Trophoblast cell (in vitro differentiated cells and primary cell): ENCODE results near the gene CFAP221.

Experiments
- DNase-seq, 2 donors: peaks; one replicate each; pipeline ENCODE4 v3.0.0-alpha.2; 2016
- H2AFZ ChIP-seq: 2 replicates; pipeline ENCODE4 v1.6.1; 2013; ENCODE audit warnings: low read length, moderate library complexity, mild to moderate bottlenecking; ENCODE audit not compliant: insufficient read depth, poor library complexity
- H2AK5ac ChIP-seq: 2 replicates; pipeline ENCODE4 v1.6.1; 2013; ENCODE audit warnings: mild to moderate bottlenecking, low read length
- H2BK120ac ChIP-seq: 2 replicates; pipeline ENCODE4 v1.6.1; 2013; ENCODE audit warnings: low read length, mild to moderate bottlenecking, moderate library complexity; ENCODE audit not compliant: insufficient read depth, poor library complexity
- H2BK12ac ChIP-seq: 2 replicates; pipeline ENCODE4 v1.6.1; 2013; ENCODE audit warnings: mild to moderate bottlenecking, low read length, moderate library complexity
- H2BK5ac ChIP-seq: 2 replicates; pipeline ENCODE4 v1.6.1; 2013; ENCODE audit warnings: low read length, low read depth, moderate library complexity, mild to moderate bottlenecking; ENCODE audit not compliant: poor library complexity
- H3K14ac ChIP-seq: 2 replicates; pipeline ENCODE4 v1.6.1; 2013; ENCODE audit warnings: mild to moderate bottlenecking, low read length
- H3K18ac ChIP-seq: 2 replicates; pipeline ENCODE4 v1.6.1; 2013; ENCODE audit warnings: mild to moderate bottlenecking, low read length
- H3K23ac ChIP-seq: 2 replicates; pipeline ENCODE4 v1.6.1; 2013; ENCODE audit warnings: low read length
- H3K27ac ChIP-seq: 2 replicates; pipeline ENCODE4 v1.5.1; 2013; ENCODE audit warnings: low read depth, mild to moderate bottlenecking, inconsistent platforms, low read length, moderate library complexity
- H3K27me3 ChIP-seq: 2 replicates; pipeline ENCODE4 v1.6.1; 2013; ENCODE audit warnings: inconsistent platforms, mild to moderate bottlenecking, low read length, moderate library complexity; ENCODE audit not compliant: insufficient read depth
- H3K36me3 ChIP-seq, 2 experiments: 1 replicate in 1 of 2; 2 replicates in 1 of 2; pipeline ENCODE4 v1.6.1; 2013; ENCODE audit warnings: low read length in 2 of 2, mild to moderate bottlenecking in 2 of 2, moderate library complexity in 1 of 2; ENCODE audit not compliant: insufficient read depth in 2 of 2, control insufficient read depth in 1 of 2
- H3K4ac ChIP-seq: 2 replicates; pipeline ENCODE4 v1.6.1; 2013; ENCODE audit warnings: low read depth, mild to moderate bottlenecking, low read length, moderate library complexity
- H3K4me1 ChIP-seq, 2 experiments: 1 replicate in 1 of 2; 2 replicates in 1 of 2; pipeline ENCODE4 v1.6.1; 2013; ENCODE audit warnings: low read length in 2 of 2, mild to moderate bottlenecking in 2 of 2, moderate library complexity in 1 of 2; ENCODE audit not compliant: insufficient read depth in 2 of 2, control insufficient read depth in 1 of 2
- H3K4me2 ChIP-seq: 2 replicates; pipeline ENCODE4 v1.6.1; 2013; ENCODE audit warnings: inconsistent platforms, mild to moderate bottlenecking, low read length, moderate library complexity
- H3K4me3 ChIP-seq: 2 replicates; pipeline ENCODE4 v1.5.1; 2013; ENCODE audit warnings: mild to moderate bottlenecking, low read depth, low read length, inconsistent platforms
- H3K79me1 ChIP-seq: one replicate; pipeline ENCODE4 v1.6.1; 2013; ENCODE audit warnings: low read length
- H3K79me2 ChIP-seq: 2 replicates; pipeline ENCODE4 v1.6.1; 2013; ENCODE audit warnings: low read length, mild to moderate bottlenecking; ENCODE audit not compliant: control insufficient read depth, insufficient read depth, poor library complexity
- H3K9ac ChIP-seq: 2 replicates; pipeline ENCODE4 v1.6.1; 2013; ENCODE audit warnings: mild to moderate bottlenecking, low read length
- H3K9me3 ChIP-seq: 2 replicates; pipeline ENCODE4 v1.6.1; 2013; ENCODE audit warnings: low read depth, mild to moderate bottlenecking, control low read depth, inconsistent platforms, low read length; ENCODE audit not compliant: insufficient read depth
- H4K12ac ChIP-seq: 2 replicates; pipeline ENCODE4 v1.6.1; 2013; ENCODE audit warnings: low read depth, mild to moderate bottlenecking, low read length, moderate library complexity
- H4K8ac ChIP-seq: 2 replicates; pipeline ENCODE4 v1.6.1; 2013; ENCODE audit warnings: low read depth, mild to moderate bottlenecking, low read length, moderate library complexity
- H4K91ac ChIP-seq: one replicate; pipeline ENCODE4 v1.6.1; 2013; ENCODE audit warnings: low read depth, mild to moderate bottlenecking, low read length, moderate library complexity
- WGBS: extraction: QIAGEN DNeasy Blood & Tissue Kit; methylation state at CpG from one replicate; pipeline ENCODE4 v1.1.7; 2013; ENCODE audit warnings: missing lambda C conversion rate; ENCODE audit not compliant: insufficient read length, insufficient coverage; ENCODE audit errors: extremely low coverage; 5-methylcytosine and 5-hydroxymethylcytosine counted together

CFAP221 gene

DNA sequence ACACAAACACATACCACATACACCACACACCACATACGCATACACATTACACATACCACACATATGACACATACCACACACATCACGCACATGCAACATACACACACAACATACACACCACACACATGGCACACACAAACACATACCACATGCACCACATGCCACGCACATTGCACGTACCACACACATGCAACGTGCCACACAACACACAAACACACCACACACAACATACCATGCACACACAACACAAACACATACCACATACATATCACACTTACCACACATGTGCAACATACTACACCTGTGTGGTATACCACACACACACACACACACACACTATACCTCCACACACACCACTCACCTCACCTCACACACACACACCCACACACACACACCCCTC lies 149.7 kb downstream of the CFAP221 start:
- Histone ChIP-seq H3K27me3 (no peaks in the 10 kb centered on the region), H3K36me3 (peaks cover 0 to 2% of the 10 kb centered on the region in 2 experiments), H3K4me1 (peaks cover 10 to 27% of the 10 kb centered on the region in 2 experiments), H2AK5ac (no peak overlapping the region), H3K79me2 (no peaks in the 10 kb centered on the region), H4K8ac (no peak overlapping the region), H3K9me3 (peaks cover 3% of the 10 kb centered on the region), H3K14ac (no peak overlapping the region), H3K4ac (no peak overlapping the region), H2AFZ (no peak overlapping the region), H3K4me2 (no peak overlapping the region), H2BK120ac (no peak overlapping the region), H2BK5ac (no peak overlapping the region), H4K91ac (no peak overlapping the region), H3K27ac (no peak overlapping the region), H3K9ac (no peak overlapping the region), H3K4me3 (peak overlapping the region; percentile 29), H3K18ac (no peak overlapping the region), H2BK12ac (no peak overlapping the region), H3K23ac (peak overlapping the region; percentile 23), H4K12ac (no peak overlapping the region), H3K79me1 (no peaks in the 10 kb centered on the region)
- 100% methylated on average over 2 of the region's 5 CpGs for WGBS
- DNase-seq: no peak

DNA sequence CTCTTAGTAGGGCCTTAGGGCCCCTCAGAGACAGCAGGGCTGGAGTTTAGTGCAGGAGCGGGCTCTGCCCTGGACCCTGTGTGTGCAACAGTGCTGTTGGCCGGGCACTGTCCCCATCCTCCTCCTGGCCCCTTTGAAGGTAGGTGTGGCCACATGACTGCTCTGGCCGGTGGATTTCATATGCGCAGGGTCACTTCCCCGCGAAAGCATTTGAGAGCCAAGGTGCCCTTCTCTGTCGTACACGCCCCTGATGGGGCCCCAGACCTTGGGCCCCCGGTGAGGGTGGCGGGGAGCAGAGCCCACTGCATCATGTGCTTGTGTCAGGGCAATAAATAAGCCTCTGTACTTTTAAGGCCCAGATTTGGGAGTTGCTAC lies 150.2 kb downstream of the CFAP221 start:
- Histone ChIP-seq H4K91ac (no peak overlapping the region), H3K27ac (no peak overlapping the region), H3K4me1 (peaks cover 10 to 31% of the 10 kb centered on the region in 2 experiments), H3K79me2 (no peaks in the 10 kb centered on the region), H3K9me3 (peaks cover 3% of the 10 kb centered on the region), H3K27me3 (no peaks in the 10 kb centered on the region), H4K12ac (no peak overlapping the region), H3K4ac (no peak overlapping the region), H2BK5ac (no peak overlapping the region), H3K36me3 (no peaks in the 10 kb centered on the region), H2AFZ (no peak overlapping the region), H2AK5ac (no peak overlapping the region), H3K79me1 (no peaks in the 10 kb centered on the region), H2BK120ac (no peak overlapping the region), H3K9ac (no peak overlapping the region), H3K4me2 (no peak overlapping the region), H3K18ac (no peak overlapping the region), H3K4me3 (no peak overlapping the region), H4K8ac (no peak overlapping the region), H3K23ac (no peak overlapping the region), H3K14ac (no peak overlapping the region), H2BK12ac (no peak overlapping the region)
- no peak for DNase-seq
- WGBS: no CpG with 5 or more reads among the region's 10 CpGs

DNA sequence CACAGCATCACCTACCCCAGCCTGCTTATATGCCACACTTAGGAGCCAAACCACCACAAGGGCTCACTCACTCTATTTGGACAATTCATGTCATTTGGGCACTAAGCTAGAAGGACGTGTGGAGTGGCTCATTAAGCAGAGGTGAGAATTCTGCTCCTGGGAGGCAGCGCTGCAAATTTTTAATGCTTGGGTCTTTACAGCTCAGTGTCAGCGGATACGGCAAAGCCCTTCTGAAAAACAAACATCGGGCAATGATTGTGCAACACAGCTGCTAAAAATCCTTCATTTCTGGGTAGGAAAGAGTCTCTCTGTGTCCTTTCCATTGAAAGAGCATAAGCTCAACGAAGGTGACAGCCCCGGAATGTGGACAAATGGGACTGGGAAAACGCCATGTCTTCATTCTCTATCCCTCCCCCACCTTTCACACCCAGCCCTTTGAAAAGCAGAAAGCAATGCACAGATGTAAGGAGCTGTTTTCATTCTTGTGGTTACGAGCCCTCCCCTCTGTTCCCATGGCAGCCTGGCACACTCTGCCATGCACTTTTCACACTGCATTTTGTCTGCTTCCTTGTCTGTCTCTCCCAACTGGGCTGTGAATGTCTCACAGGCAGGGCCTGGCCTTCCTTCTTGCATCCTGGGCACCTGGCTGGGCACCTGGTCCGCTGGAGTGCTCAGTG lies 150.7 kb downstream of the CFAP221 start:
- H3K4me3 ChIP-seq: no peak overlapping the region
- no peak overlapping the region for H3K14ac ChIP-seq
- H3K79me1 ChIP-seq: no peaks in the 10 kb centered on the region

DNA sequence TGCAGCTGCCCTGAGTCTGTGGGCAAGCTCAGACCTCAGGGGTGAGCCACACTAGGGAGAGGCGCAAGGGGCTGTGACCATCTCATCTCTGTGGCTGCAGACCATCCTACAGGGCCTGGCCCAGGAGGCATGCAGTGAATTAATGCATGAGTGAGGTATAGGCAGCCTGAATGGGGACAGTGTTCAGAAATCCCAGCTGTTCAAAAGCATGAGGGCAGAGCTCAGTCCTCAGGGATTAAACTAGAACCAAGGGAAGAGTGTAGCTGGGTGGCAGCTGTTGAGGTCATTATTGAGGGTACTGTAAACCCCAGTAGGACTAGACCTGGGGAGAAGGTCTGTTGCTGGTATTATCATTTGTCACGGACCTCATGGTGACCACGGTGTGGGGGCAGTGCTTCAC lies 151.8 kb downstream of the CFAP221 start:
- no peak overlapping the region for H2AK5ac ChIP-seq
- H4K8ac ChIP-seq: no peak overlapping the region
- no peaks in the 10 kb centered on the region for H3K36me3 ChIP-seq
- no peaks in the 10 kb centered on the region for H3K27me3 ChIP-seq
- no peak overlapping the region for H2AFZ ChIP-seq
- no peak overlapping the region for H3K14ac ChIP-seq
- H3K4ac ChIP-seq: no peak overlapping the region
- no peak overlapping the region for H3K4me3 ChIP-seq
- WGBS: no CpG with 5 or more reads among the region's 3 CpGs
- no peak overlapping the region for H3K4me2 ChIP-seq
- H3K9ac ChIP-seq: no peak overlapping the region
- no peak overlapping the region for H3K27ac ChIP-seq
- H3K9me3 ChIP-seq: peaks cover 3% of the 10 kb centered on the region
- H3K4me1 ChIP-seq: peaks cover 18 to 37% of the 10 kb centered on the region in 2 experiments
- H4K91ac ChIP-seq: no peak overlapping the region
- H4K12ac ChIP-seq: no peak overlapping the region
- H3K23ac ChIP-seq: no peak overlapping the region
- no peak overlapping the region for H2BK120ac ChIP-seq
- no peak for DNase-seq
- H3K18ac ChIP-seq: no peak overlapping the region
- no peak overlapping the region for H2BK12ac ChIP-seq
- H3K79me1 ChIP-seq: no peaks in the 10 kb centered on the region
- no peaks in the 10 kb centered on the region for H3K79me2 ChIP-seq
- no peak overlapping the region for H2BK5ac ChIP-seq

More for the DNA sequence above, 150.7 kb downstream of the CFAP221 start:
- no CpG with 5 or more reads among the region's 10 CpGs for WGBS
- Histone ChIP-seq H3K27ac (no peak overlapping the region), H2BK120ac (no peak overlapping the region), H3K9ac (no peak overlapping the region), H4K91ac (no peak overlapping the region), H2BK12ac (no peak overlapping the region), H2BK5ac (no peak overlapping the region), H3K4me1 (peaks cover 10 to 31% of the 10 kb centered on the region in 2 experiments), H4K12ac (no peak overlapping the region), H4K8ac (no peak overlapping the region), H3K36me3 (no peaks in the 10 kb centered on the region), H3K23ac (no peak overlapping the region), H2AK5ac (no peak overlapping the region), H3K9me3 (peaks cover 3% of the 10 kb centered on the region), H3K79me2 (no peaks in the 10 kb centered on the region), H3K4ac (no peak overlapping the region), H3K18ac (no peak overlapping the region), H3K4me2 (no peak overlapping the region), H3K27me3 (no peaks in the 10 kb centered on the region), H2AFZ (no peak overlapping the region)
- no peak for DNase-seq
